Fibroblast of the aortic adventitia (primary cell): Measurements from ENCODE around the gene TPM1. TPM values are rescaled to one million over a fixed set of nuclear protein-coding genes. Genes with fewer than 3 reads are reported as not detected.
A peak's percentile ranks its signal among the peaks of the same experiment; 100 is the strongest.

Experiments used
- DNase-seq: peaks from one replicate; pipeline ENCODE4 v3.0.0-alpha.2; 2010; ENCODE audit warnings: low read depth
- H3K4me3 ChIP-seq: 2 replicates; pipeline ENCODE4 v1.5.1; 2011; ENCODE audit warnings: low read depth, mild to moderate bottlenecking, control low read depth, low read length, moderate library complexity
- total RNA-seq: library from RNA; depleted of rRNA; stranded (reverse); fragments of >200 nt; gene quantifications from 2 replicates; pipeline ENCODE4 v1.2.3, GENCODE V29; 2012; ENCODE audit warnings: low replicate concordance
- TF ChIP-seq, protein P1 (sequence below): IDR thresholded peaks from 2 replicates; pipeline ENCODE4 v1.5.1; 2011; ENCODE audit warnings: mild to moderate bottlenecking, low read length, control low read depth, inconsistent platforms; ENCODE audit not compliant: insufficient read depth

The TPM1 gene
- total RNA-seq, 1 donor = 261 TPM

DNA sequence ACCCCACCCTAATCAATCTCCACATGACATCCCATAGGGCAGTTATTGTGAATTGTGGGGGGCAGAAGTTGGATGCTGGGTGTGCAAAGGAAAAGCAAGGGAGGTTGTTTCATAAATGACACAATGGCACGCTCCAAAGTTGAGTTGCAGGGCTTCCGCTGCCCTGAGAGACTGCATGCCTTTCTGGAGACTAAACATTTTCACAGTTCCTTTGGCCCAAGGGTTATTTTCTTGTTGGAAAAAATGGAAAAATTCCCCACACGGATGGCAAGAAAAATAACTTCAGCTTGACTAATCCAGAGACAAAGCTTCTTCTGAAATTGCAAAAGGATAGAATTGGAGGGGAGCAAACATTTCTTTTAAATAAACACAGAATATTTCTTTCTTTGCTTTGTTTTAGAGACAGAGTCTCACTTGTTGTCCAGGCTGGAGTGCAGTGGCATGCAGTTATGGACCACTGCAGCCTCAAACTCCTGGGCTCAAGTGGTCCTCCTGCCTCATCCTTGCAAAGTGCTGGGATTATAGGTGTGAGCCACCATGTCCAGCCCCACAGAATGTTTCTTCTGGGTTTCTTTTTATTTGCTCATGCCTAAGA is 19.1 kb upstream of the TPM1 start:
- peak; percentile 90 for DNase-seq
- no peak overlapping the region for H3K4me3 ChIP-seq
- TF ChIP-seq, protein P1, sequence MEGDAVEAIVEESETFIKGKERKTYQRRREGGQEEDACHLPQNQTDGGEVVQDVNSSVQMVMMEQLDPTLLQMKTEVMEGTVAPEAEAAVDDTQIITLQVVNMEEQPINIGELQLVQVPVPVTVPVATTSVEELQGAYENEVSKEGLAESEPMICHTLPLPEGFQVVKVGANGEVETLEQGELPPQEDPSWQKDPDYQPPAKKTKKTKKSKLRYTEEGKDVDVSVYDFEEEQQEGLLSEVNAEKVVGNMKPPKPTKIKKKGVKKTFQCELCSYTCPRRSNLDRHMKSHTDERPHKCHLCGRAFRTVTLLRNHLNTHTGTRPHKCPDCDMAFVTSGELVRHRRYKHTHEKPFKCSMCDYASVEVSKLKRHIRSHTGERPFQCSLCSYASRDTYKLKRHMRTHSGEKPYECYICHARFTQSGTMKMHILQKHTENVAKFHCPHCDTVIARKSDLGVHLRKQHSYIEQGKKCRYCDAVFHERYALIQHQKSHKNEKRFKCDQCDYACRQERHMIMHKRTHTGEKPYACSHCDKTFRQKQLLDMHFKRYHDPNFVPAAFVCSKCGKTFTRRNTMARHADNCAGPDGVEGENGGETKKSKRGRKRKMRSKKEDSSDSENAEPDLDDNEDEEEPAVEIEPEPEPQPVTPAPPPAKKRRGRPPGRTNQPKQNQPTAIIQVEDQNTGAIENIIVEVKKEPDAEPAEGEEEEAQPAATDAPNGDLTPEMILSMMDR = no peak

DNA sequence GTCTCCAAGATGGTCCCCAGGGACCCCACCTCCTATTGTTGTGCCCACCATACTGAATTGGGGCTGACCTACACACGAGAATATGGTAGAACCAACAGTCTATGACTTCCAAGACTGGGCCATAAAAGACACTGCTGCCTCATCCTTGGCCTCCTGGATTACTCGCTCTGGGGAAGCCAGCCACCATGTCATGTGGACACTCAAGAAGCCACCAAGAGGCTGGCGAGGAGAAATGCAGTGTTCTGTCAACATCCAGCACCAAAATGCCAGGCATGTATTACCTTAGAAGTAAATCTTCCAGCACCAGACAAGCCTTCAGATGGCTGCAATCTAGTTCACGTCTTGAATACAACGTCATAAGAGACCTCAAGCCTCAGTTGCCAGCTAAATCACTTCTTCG is 17.1 kb upstream of the TPM1 start:
- no peak overlapping the region for H3K4me3 ChIP-seq
- DNase-seq = no peak
- TF ChIP-seq, protein P1 = no peak

DNA sequence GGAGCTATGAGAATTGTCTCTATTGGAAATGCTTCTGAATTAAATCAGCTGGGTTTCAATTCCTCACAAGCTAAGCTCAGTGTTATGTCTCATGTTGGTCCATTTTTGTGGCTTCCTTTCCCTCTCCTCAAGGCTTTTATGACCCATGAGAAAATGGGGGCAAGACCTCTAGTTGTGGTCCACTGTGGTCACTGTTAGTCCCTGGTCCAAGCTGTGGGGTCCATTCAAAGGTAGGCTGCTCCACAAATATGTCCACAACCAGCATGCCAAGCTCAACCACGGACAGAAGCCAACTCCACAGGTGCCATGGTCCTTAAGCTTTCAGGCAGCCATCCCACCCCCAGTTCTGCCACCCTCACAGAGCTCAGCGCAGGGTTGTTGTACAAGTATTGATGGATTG is 14.9 kb upstream of the TPM1 start:
- H3K4me3 ChIP-seq = no peak overlapping the region
- TF ChIP-seq, protein P1 = no peak

DNA sequence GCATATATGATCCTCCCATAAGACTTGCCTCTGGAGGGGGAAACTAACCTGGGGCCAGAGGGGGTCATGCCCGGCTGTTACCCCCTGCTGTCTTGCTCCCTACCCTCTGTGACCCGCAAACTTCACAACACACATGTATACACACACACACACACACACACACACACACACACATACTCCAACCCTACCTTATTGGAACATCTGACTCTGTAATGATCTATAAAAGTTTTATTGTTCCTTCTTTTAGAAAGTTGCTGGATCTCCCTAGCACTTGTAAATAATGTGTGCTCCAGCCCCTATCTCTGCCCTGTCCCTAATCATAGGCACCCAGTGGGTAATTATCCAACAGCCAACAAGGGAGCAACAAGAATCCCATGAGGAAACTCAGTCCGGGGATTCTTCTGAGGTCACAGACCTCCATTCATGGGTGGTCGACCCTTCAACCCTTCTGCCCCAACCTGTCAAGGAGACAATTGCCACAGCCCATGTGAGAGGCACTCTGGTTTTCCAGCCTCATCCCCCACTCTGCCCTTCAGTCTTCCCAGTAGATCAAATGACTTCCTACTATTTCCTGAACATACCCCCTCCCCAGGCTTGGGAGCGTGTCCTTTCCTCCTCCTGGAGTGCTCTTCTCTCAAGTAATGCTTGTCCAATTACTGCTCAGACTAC is 14.0 kb upstream of the TPM1 start:
- DNase-seq = no peak
- H3K4me3 ChIP-seq = no peak overlapping the region
- TF ChIP-seq, protein P1 = no peak

More for the DNA sequence above, 14.9 kb upstream of the TPM1 start:
- DNase-seq = no peak

DNA sequence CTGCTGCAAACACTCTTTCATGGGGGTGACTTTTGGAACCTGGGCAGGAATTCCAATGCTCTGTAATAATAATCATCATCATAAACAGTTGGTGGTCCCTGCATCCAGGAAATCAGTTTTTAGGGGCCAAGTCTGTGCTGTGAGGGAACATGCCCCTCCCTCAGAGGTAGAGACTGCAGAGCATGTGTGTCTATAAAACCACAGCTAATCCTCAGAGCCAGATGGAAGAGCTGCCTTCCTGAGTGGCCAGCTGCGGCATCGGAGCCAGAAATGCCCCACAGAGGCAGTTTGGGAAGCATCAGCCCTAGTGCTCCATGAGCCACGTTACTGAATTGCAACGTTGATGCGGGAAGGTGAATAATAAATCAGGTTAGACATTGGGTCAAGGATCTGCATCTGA is 12.9 kb upstream of the TPM1 start:
- TF ChIP-seq, protein P1 = no peak
- no peak overlapping the region for H3K4me3 ChIP-seq
- no peak for DNase-seq

DNA sequence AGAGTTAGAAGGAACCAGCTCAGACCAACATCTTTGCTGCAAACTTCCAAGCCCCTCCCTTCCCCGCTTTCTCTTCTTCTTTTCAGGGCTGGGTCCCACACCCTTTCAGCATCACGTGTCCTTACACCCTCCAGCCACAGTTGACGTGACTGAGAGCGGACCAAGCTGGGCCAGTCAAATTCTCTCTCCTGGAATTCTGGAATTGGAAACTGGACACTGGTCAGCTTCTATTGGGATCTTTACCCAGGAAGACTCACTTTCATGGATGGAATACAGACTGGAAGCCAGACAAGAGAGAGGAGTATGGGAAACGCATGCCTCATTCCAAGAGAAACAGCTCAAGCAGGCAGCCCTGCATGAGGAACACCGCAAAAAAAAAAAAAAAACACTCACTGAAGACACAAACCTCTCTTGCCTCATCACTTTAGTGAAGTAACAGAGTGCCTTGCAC is 12.4 kb upstream of the TPM1 start:
- peak; percentile 79 for DNase-seq
- TF ChIP-seq, protein P1 = no peak
- H3K4me3 ChIP-seq = no peak overlapping the region
